Immature natural killer cell (primary cell): ENCODE data around the gene RHOU. TPM values are rescaled to one million over a fixed set of nuclear protein-coding genes. Genes with fewer than 3 reads are reported as not detected.
"Not testable (repeated sequence)": the region's sequence is repeated elsewhere in the genome, so short reads cannot be mapped to it uniquely, and the experiment has no call there.

ENCODE experiments used
- DNase-seq, 3 donors: peaks; one replicate each; pipeline ENCODE4 v3.0.0; 2022; ENCODE audit warnings: mixed read lengths in 1 of 3
- H3K27ac Mint-ChIP-seq, 6 donors: one replicate each; pipeline ENCODE4 v1.8.0; 2020; ENCODE audit warnings: mixed read lengths in 6 of 6, mild to moderate bottlenecking in 5 of 6, inconsistent platforms in 4 of 6, moderate library complexity in 3 of 6
- H3K27me3 Mint-ChIP-seq, 3 donors: one replicate each; pipeline ENCODE4 v1.8.0; 2020 to 2021; ENCODE audit warnings: low read depth in 3 of 3, mild to moderate bottlenecking in 3 of 3, mixed read lengths in 3 of 3, moderate library complexity in 3 of 3, inconsistent platforms in 1 of 3
- H3K36me3 Mint-ChIP-seq, 3 donors: one replicate each; pipeline ENCODE4 v1.8.0; 2020; ENCODE audit warnings: mixed read lengths in 3 of 3, inconsistent platforms in 2 of 3, mild to moderate bottlenecking in 2 of 3
- H3K4me1 Mint-ChIP-seq, 2 donors: one replicate each; pipeline ENCODE4 v1.8.0; 2020; ENCODE audit warnings: inconsistent platforms in 2 of 2, mild to moderate bottlenecking in 2 of 2, mixed read lengths in 2 of 2, moderate library complexity in 1 of 2
- H3K4me3 Mint-ChIP-seq, 5 donors: one replicate each; pipeline ENCODE4 v1.8.0; 2020; ENCODE audit warnings: mild to moderate bottlenecking in 5 of 5, mixed read lengths in 5 of 5, inconsistent platforms in 3 of 5, moderate library complexity in 3 of 5
- H3K9me3 Mint-ChIP-seq, 6 donors: one replicate each; pipeline ENCODE4 v1.8.0; 2020; ENCODE audit warnings: mild to moderate bottlenecking in 6 of 6, mixed read lengths in 6 of 6, inconsistent platforms in 4 of 6, moderate library complexity in 3 of 6
- polyA plus RNA-seq, 3 donors: library from polyadenylated mRNA; unstranded; fragments of 300-500 nt; fragmentation: Illumina TruSeq; gene quantifications; one replicate each; pipeline ENCODE4 v1.2.3, GENCODE V29; 2021

The RHOU gene
- polyA plus RNA-seq, 3 donors from 2014 or later = 0.22 to 0.29 TPM; not detected in 1

DNA sequence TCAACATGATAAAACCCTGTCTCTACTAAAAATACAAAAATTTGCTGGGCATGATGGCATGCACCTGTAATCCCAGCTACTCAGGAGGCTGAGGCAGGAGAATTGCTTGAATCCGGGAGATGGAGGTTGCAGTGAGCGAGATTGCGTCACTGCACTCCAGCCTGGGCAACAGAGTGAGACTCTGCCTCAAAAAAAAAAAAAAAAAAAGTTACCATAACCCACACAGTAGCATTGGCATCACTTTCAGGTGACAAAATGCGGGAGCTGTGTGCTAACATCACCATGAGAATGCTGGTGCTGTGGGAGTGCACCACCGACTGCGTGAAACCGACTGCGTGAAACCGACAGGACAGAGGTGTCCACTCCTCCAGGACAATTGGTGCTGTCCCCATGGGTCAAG lies 40.7 kb downstream of the RHOU start:
- DNase-seq, H3K4me3 Mint-ChIP-seq, H3K9me3 Mint-ChIP-seq, H3K27me3 Mint-ChIP-seq, H3K27ac Mint-ChIP-seq, H3K36me3 Mint-ChIP-seq: not testable (repeated sequence)
- peaks cover 15% of the 10 kb centered on the region in 2 donors for H3K4me1 Mint-ChIP-seq

DNA sequence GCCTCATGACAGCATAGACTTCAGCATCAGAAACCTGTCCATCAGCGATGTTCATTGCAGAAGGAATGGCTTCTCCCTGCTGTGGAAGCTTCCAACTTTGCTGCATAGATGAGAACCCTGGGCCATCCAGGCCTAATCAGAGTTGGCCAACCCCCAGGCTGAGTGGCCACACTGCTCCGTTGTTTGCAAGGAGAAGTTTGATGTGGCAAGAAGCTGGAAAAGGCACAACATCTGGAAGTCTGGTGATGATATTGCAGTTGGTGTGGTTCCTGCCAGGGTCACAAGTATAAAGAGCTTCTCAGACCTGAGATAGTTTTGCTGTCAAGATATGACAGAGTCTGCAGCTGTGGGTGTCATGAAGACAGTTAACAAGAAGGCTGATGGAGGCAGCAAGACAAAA lies 41.2 kb downstream of the RHOU start:
- Mint-ChIP-seq H3K4me3 (no peak overlapping the region), H3K4me1 (peaks cover 15% of the 10 kb centered on the region in 2 donors), H3K9me3 (no peaks in the 10 kb centered on the region), H3K27me3 (peaks cover 0 to 7% (median 2%) of the 10 kb centered on the region in 3 donors), H3K27ac (no peak overlapping the region), H3K36me3 (no peaks in the 10 kb centered on the region)
- no peak for DNase-seq

DNA sequence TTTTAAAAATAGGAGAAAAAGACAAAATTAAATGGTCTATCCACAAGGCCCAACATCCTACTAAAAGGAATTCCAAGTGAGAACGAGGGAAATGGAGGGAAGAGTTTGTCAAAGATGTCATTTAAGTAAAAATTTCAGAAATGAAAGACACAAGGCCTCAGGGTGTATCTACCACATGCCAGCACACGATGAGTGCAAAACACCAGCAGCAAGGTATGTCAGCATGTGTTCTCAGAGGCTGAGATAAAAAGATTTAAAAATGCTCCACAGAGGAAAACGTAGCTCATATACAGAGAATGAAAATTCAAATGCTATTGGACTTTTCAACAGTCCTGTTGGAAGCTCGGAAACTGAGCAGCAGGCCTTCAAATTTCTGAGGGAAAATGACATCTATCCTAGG lies 42.0 kb downstream of the RHOU start:
- H3K4me1 Mint-ChIP-seq = peaks cover 9 to 10% of the 10 kb centered on the region in 2 donors
- no peaks in the 10 kb centered on the region for H3K9me3 Mint-ChIP-seq
- DNase-seq = no peak
- no peaks in the 10 kb centered on the region for H3K36me3 Mint-ChIP-seq
- H3K27me3 Mint-ChIP-seq = peaks cover 0 to 5% (median 2%) of the 10 kb centered on the region in 3 donors
- no peak overlapping the region for H3K4me3 Mint-ChIP-seq
- no peak overlapping the region for H3K27ac Mint-ChIP-seq

- DNase-seq = no peak
- peaks cover 0 to 3% (median 2%) of the 10 kb centered on the region in 3 donors for H3K27me3 Mint-ChIP-seq
- H3K27ac Mint-ChIP-seq = no peak overlapping the region
- H3K4me1 Mint-ChIP-seq = peaks cover 1 to 2% of the 10 kb centered on the region in 2 donors
- no peaks in the 10 kb centered on the region for H3K9me3 Mint-ChIP-seq
- H3K4me3 Mint-ChIP-seq = no peak overlapping the region
- H3K36me3 Mint-ChIP-seq = no peaks in the 10 kb centered on the region
Measured at GRCh38 chr1:228778026-228778425, 42.7 kb downstream of the RHOU start.

DNA sequence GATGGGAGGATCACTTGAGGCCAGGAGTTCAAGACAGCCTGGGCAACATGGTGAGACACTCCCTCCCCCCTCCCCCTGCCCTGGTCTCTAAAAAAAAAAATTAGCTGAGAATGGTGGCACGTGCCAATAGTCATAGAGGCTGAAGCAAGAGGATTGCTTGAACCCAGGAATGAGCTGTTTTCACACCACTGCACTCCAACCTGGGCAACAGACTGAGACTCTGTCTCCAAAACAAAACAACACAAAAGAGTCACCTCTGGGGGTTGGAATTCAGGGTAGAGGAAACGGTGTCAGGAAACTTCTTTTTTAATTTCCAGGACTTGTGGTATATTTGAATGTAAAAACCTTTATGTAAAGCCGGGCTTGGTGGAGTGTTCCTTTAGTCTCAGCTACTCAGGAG lies 43.2 kb downstream of the RHOU start:
- no peak overlapping the region for H3K27ac Mint-ChIP-seq
- DNase-seq = no peak
- H3K9me3 Mint-ChIP-seq = no peaks in the 10 kb centered on the region
- no peaks in the 10 kb centered on the region for H3K4me1 Mint-ChIP-seq
- peaks cover 0 to 3% (median 2%) of the 10 kb centered on the region in 3 donors for H3K27me3 Mint-ChIP-seq
- H3K36me3 Mint-ChIP-seq = no peaks in the 10 kb centered on the region
- no peak overlapping the region for H3K4me3 Mint-ChIP-seq

GRCh38 chr1:228778961-228779360 lies 43.7 kb downstream of the RHOU start:
- no peaks in the 10 kb centered on the region for H3K36me3 Mint-ChIP-seq
- no peak for DNase-seq
- H3K9me3 Mint-ChIP-seq = no peaks in the 10 kb centered on the region
- H3K4me3 Mint-ChIP-seq = no peak overlapping the region
- no peaks in the 10 kb centered on the region for H3K4me1 Mint-ChIP-seq
- H3K27me3 Mint-ChIP-seq = peaks cover 0 to 3% (median 2%) of the 10 kb centered on the region in 3 donors
- no peak overlapping the region for H3K27ac Mint-ChIP-seq

DNA sequence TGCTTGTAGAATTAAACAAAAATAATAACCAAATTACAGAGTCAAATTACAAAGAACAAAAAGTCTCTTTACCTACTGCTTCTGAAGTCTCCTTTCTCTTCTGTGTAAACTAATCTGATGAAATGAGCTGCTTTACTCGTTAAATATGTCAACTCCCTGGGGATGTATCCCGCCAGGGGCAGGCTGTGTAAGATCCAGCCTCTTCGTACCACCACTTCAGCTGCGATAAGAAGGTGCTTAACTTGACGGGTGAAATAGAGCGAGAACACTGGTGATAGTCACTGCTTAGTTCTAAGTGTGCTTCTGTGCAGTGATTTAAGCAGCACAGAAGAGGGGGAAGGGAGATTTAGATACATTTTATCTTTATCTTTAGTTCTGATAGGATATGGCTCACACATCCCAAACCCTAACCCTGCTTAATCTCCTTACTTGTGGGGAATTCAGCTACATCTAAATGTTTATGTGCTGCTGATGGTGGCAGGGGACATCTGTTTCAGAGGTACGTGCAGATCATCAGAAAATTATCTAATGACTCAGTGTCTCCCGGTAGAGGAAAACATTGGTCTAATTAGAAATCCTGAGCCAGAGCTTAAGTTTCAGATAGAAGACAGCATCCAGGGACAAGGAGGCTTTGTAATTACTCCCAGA lies 46.0 kb downstream of the RHOU start:
- no peak overlapping the region for H3K27ac Mint-ChIP-seq
- no peaks in the 10 kb centered on the region for H3K9me3 Mint-ChIP-seq
- peaks cover 0 to 3% (median 2%) of the 10 kb centered on the region in 3 donors for H3K27me3 Mint-ChIP-seq
- no peaks in the 10 kb centered on the region for H3K36me3 Mint-ChIP-seq
- no peaks in the 10 kb centered on the region for H3K4me1 Mint-ChIP-seq
- no peak for DNase-seq
- H3K4me3 Mint-ChIP-seq = no peak overlapping the region

- Mint-ChIP-seq H3K27ac (no peak overlapping the region), H3K9me3 (no peaks in the 10 kb centered on the region), H3K36me3 (no peaks in the 10 kb centered on the region), H3K27me3 (peaks cover 0 to 3% (median 2%) of the 10 kb centered on the region in 3 donors), H3K4me3 (no peak overlapping the region), H3K4me1 (no peaks in the 10 kb centered on the region)
- no peak for DNase-seq
Measured at GRCh38 chr1:228781809-228782661, 46.8 kb downstream of the RHOU start.

DNA sequence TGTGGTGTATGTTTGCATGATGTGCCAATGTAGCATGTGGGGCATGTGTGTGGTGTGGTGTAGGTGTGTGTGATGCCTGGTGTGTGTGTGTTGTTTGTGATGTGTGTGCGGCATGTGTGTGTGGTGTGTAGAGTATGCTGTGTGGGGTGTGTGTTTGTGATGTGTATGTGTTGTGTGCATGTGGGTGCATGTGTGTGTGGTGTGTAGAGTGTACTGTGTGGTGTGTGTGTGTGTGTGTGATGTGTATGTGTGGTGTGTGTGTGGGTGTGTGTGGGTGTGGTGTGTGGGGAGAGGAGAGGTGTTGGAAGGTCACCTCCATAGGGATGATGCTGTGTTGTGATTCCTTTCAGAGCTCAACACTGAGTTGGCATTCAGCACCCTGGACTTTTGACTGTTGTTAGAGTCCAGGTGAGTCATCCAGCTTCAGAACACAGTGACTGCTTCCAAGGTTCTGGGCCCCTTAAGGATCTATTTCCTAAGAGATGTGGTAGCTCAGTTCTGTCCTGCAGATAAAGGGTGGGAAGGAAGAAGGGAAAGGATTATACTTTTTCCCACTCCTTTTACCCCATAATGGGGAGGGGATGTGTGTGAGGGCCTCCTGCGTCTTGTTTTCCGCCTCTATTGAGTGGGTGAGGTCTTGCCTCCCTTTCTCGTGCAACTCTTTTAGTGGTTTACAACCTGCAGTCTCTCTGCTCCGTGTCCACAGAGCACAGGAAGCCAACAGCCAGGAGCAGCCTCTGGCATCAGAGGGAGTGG lies 47.6 kb downstream of the RHOU start:
- Mint-ChIP-seq H3K36me3 (no peaks in the 10 kb centered on the region), H3K27me3 (peaks cover 0 to 3% (median 2%) of the 10 kb centered on the region in 3 donors), H3K4me1 (no peaks in the 10 kb centered on the region), H3K4me3 (no peak overlapping the region), H3K27ac (no peak overlapping the region), H3K9me3 (no peaks in the 10 kb centered on the region)
- no peak for DNase-seq

GRCh38 chr1:228783418-228784040 lies 48.2 kb downstream of the RHOU start:
- H3K27ac Mint-ChIP-seq = no peak overlapping the region

DNA sequence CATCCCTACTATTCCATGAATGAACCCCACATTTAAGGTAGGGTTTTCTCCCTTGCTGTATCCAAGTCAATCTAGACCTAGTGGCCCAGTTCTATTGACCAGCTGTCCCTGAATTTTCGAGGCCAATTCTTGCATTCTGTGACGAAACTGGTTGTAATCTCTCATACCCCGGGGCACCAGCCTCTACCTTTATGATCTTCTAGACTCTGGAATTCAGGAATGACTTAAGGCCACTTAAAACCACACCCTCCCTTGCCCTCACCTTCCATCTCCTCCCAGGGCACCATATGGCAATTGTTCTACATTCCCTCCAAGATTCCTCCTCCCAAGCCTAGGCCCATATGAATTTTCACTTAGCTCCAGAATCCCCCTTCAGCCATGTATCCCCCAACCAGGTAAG lies 48.9 kb downstream of the RHOU start:
- Mint-ChIP-seq H3K36me3 (no peaks in the 10 kb centered on the region), H3K27ac (no peak overlapping the region), H3K4me1 (no peaks in the 10 kb centered on the region), H3K4me3 (no peak overlapping the region), H3K9me3 (no peaks in the 10 kb centered on the region), H3K27me3 (peaks cover 0 to 3% (median 2%) of the 10 kb centered on the region in 3 donors)
- no peak for DNase-seq

More at GRCh38 chr1:228783418-228784040, 48.2 kb downstream of the RHOU start:
- no peaks in the 10 kb centered on the region for H3K4me1 Mint-ChIP-seq
- DNase-seq = no peak
- no peak overlapping the region for H3K4me3 Mint-ChIP-seq
- H3K36me3 Mint-ChIP-seq = no peaks in the 10 kb centered on the region
- H3K9me3 Mint-ChIP-seq = no peaks in the 10 kb centered on the region
- peaks cover 0 to 3% (median 2%) of the 10 kb centered on the region in 3 donors for H3K27me3 Mint-ChIP-seq

- Mint-ChIP-seq H3K36me3 (no peaks in the 10 kb centered on the region), H3K4me1 (peaks cover 8 to 11% of the 10 kb centered on the region in 2 donors)
Measured at GRCh38 chr1:228785366-228786330, 50.4 kb downstream of the RHOU start.

More at GRCh38 chr1:228785366-228786330, 50.4 kb downstream of the RHOU start:
- Mint-ChIP-seq H3K27ac (no peak overlapping the region), H3K9me3 (no peaks in the 10 kb centered on the region), H3K27me3 (peaks cover 0 to 3% (median 2%) of the 10 kb centered on the region in 3 donors), H3K4me3 (no peak overlapping the region)
- no peak for DNase-seq
